Astrocyte (in vitro differentiated cells and primary cell): ENCODE measurements around the gene CAPN9.

Source experiments
- EZH2 ChIP-seq: IDR thresholded peaks from 2 replicates; pipeline ENCODE4 v1.6.1; 2012; ENCODE audit warnings: mild to moderate bottlenecking, low read length, inconsistent platforms; ENCODE audit not compliant: insufficient read depth
- TF ChIP-seq, protein P1 (sequence below): IDR thresholded peaks from 2 replicates; pipeline ENCODE4 v1.5.1; 2011; ENCODE audit warnings: low read depth, mild to moderate bottlenecking, inconsistent platforms, low read length, moderate library complexity; ENCODE audit not compliant: insufficient read depth

DNA sequence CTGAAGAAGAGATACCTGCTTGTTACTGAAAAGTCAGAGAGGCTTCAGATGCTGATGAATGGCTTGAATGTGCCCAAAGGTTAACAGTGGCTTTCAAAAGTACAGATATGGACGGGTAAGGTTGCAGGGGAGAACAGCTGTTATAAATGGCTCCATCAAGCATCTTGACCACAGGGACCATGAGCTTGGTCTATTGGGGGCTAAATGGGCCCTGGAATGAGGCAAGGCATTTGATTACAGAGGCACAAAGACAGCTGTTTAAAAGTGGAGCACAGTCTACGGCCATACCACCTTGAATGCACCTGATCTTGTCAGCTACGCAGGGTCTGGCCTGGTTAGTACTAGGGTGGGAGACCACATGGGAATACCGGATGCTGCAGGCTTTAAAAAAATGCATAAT is 72.8 kb downstream of the CAPN9 start:
- TF ChIP-seq, protein P1, sequence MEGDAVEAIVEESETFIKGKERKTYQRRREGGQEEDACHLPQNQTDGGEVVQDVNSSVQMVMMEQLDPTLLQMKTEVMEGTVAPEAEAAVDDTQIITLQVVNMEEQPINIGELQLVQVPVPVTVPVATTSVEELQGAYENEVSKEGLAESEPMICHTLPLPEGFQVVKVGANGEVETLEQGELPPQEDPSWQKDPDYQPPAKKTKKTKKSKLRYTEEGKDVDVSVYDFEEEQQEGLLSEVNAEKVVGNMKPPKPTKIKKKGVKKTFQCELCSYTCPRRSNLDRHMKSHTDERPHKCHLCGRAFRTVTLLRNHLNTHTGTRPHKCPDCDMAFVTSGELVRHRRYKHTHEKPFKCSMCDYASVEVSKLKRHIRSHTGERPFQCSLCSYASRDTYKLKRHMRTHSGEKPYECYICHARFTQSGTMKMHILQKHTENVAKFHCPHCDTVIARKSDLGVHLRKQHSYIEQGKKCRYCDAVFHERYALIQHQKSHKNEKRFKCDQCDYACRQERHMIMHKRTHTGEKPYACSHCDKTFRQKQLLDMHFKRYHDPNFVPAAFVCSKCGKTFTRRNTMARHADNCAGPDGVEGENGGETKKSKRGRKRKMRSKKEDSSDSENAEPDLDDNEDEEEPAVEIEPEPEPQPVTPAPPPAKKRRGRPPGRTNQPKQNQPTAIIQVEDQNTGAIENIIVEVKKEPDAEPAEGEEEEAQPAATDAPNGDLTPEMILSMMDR = no peak
- no peak for TF ChIP-seq EZH2
